ENCODE data around the gene VASP. TPM values are rescaled to one million over a fixed set of nuclear protein-coding genes. Genes with fewer than 3 reads are reported as not detected.

The VASP gene
- total and polyA plus RNA-seq, 2 donors (not counting 1 experiment from before 2014, with no cell fraction given), result 79.5 to 108 TPM

DNA sequence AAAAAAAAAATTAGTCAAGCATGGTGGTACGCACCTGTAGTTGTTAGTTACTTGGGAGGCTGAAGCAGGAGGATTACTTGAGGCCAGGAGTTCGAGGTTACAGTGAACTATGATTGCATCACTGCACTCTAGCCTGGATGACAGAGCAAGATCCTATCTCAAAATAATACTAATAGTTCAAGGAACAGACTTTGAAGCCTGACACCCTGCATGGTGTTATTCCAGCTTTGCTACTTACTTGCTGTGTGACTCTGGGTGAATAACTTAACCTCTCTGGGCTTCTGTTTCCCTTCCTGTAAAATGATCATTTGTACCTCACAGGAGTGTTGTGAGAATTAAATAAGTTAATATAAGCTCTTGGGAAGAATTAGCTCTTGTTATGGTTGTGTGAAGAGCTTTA lies 43.0 kb upstream of the VASP start:
- no CpG with 5 or more reads among the region's 2 CpGs for WGBS (ENCODE audit: insufficient coverage)
- no peak overlapping the region for H2AFZ ChIP-seq (ENCODE audit: insufficient read depth, low read depth, low read length, poor library complexity, severe bottlenecking)
- no peak overlapping the region for H3K4me3 Mint-ChIP-seq
- H4K20me1 ChIP-seq (ENCODE audit: control insufficient read depth, insufficient read depth, low read length, poor library complexity, severe bottlenecking), result peaks cover 14% of the 10 kb centered on the region
- no peak overlapping the region for H3K4me3 ChIP-seq (ENCODE audit: control extremely low read depth in 1 of 5, extremely low read depth in 1 of 5, insufficient read depth in 1 of 5, low read depth in 2 of 5, low read length in 4 of 5)
- H3K4me1 ChIP-seq (ENCODE audit: control insufficient read depth in 2 of 2, insufficient read depth in 2 of 2, low read length in 2 of 2), result peaks cover 7 to 35% of the 10 kb centered on the region in 2 donors
- H3K27me3 ChIP-seq (replicated peaks in 1 of 4; ENCODE audit: control extremely low read depth in 1 of 4, control insufficient read depth in 3 of 4, insufficient read depth in 4 of 4, low read length in 3 of 4), result peaks cover 0 to 8% (median 4%) of the 10 kb centered on the region in 4 experiments
- no peak overlapping the region for H3K4me2 ChIP-seq (replicated peaks; ENCODE audit: low read depth, low read length, poor library complexity, severe bottlenecking)
- TF ChIP-seq EZH2 (IDR thresholded peaks at IDR 0.05; ENCODE audit: borderline replicate concordance, insufficient read depth, low read depth, low read length, poor library complexity, severe bottlenecking), result no peak
- TF ChIP-seq, protein P1, sequence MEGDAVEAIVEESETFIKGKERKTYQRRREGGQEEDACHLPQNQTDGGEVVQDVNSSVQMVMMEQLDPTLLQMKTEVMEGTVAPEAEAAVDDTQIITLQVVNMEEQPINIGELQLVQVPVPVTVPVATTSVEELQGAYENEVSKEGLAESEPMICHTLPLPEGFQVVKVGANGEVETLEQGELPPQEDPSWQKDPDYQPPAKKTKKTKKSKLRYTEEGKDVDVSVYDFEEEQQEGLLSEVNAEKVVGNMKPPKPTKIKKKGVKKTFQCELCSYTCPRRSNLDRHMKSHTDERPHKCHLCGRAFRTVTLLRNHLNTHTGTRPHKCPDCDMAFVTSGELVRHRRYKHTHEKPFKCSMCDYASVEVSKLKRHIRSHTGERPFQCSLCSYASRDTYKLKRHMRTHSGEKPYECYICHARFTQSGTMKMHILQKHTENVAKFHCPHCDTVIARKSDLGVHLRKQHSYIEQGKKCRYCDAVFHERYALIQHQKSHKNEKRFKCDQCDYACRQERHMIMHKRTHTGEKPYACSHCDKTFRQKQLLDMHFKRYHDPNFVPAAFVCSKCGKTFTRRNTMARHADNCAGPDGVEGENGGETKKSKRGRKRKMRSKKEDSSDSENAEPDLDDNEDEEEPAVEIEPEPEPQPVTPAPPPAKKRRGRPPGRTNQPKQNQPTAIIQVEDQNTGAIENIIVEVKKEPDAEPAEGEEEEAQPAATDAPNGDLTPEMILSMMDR (IDR thresholded peaks at IDR 0.05), result no peak
- H3K9ac ChIP-seq (ENCODE audit: low read length), result no peak overlapping the region
- no peak overlapping the region for H3K27ac ChIP-seq (ENCODE audit: low read length in 2 of 2)
- CTCF ChIA-PET, result interaction anchor here (0.6 to 7.3 kb wide), 3 partner anchors 14 to 50 kb away, joined by 4 to 93 read pairs (median 5); no protein-coding TSS in a partner anchor
- intact Hi-C loops (cut with micrococcal nuclease), result loop anchor here (1.0 kb wide), 1 partner anchor 8 kb away; no protein-coding TSS in a partner anchor
- H3K36me3 ChIP-seq (replicated peaks in 1 of 2; ENCODE audit: control extremely low read depth in 1 of 2, control insufficient read depth in 1 of 2, extremely low read depth in 1 of 2, insufficient read depth in 2 of 2, low read length in 1 of 2), result no peaks in the 10 kb centered on the region
- H3K79me2 ChIP-seq (ENCODE audit: control insufficient read depth, insufficient read depth, low read length), result no peaks in the 10 kb centered on the region
- DNase-seq, result no peak
- POLR2A ChIA-PET, result no interaction called here
- H3K9me3 Mint-ChIP-seq (ENCODE audit: insufficient read depth), result no peaks in the 10 kb centered on the region
- H3K27ac Mint-ChIP-seq, result no peak overlapping the region
- peaks cover 7% of the 10 kb centered on the region for H3K27me3 Mint-ChIP-seq
- H3K9me3 ChIP-seq (ENCODE audit: control extremely low read depth in 1 of 3, control insufficient read depth in 2 of 3, insufficient read depth in 1 of 3, low read length in 2 of 3), result no peaks in the 10 kb centered on the region
- ATAC-seq (ENCODE audit: low read depth), result no peak
- peaks cover 22% of the 10 kb centered on the region for H3K4me1 Mint-ChIP-seq

DNA sequence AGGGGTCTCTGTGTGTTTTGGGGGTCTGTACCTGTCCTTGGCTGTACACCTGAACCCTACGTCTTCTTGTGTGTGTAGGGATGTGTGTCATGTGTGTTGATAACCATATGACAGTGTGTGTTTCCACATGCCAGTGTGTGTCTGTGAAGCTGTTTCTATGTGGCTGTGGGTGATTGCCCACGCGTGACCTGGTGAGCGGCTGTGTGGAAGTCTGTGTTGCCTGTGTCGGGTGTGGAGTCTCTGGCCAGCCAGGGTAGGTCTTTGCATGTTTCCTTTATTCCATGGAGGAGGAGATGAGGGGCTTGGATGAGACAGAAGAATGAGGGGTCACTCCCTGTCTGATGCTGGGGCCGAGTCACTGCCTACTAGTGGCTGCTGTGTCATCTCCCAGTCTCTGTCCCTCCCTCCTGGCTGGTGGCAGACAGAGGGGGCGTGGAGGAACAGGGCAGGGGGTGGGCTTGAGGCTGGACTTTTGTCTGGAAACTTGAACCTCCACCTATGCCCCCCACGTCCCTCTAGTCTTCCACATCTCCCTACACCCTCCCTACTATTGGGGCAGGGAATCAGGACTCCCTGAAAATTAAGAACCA lies 42.3 kb upstream of the VASP start:
- Mint-ChIP-seq H3K4me1 (peaks cover 26% of the 10 kb centered on the region), H3K27ac (peak overlapping the region; percentile 15), H3K4me3 (no peak overlapping the region), H3K27me3 (peaks cover 7% of the 10 kb centered on the region), H3K9me3 (ENCODE audit: insufficient read depth) (no peaks in the 10 kb centered on the region)
- intact Hi-C loops (cut with micrococcal nuclease), result loop anchor here (1.0 kb wide), 1 partner anchor 9 kb away; no protein-coding TSS in a partner anchor
- Histone ChIP-seq H4K20me1 (ENCODE audit: control insufficient read depth, insufficient read depth, low read length, poor library complexity, severe bottlenecking) (peaks cover 21% of the 10 kb centered on the region), H3K79me2 (ENCODE audit: control insufficient read depth, insufficient read depth, low read length) (no peaks in the 10 kb centered on the region), H3K4me3 (ENCODE audit: control extremely low read depth in 1 of 5, extremely low read depth in 1 of 5, insufficient read depth in 1 of 5, low read depth in 2 of 5, low read length in 4 of 5) (no peak overlapping the region), H3K9ac (ENCODE audit: low read length) (no peak overlapping the region), H3K27me3 (replicated peaks in 1 of 4; ENCODE audit: control extremely low read depth in 1 of 4, control insufficient read depth in 3 of 4, insufficient read depth in 4 of 4, low read length in 3 of 4) (peaks cover 0 to 8% (median 4%) of the 10 kb centered on the region in 4 experiments), H3K36me3 (replicated peaks in 1 of 2; ENCODE audit: control extremely low read depth in 1 of 2, control insufficient read depth in 1 of 2, extremely low read depth in 1 of 2, insufficient read depth in 2 of 2, low read length in 1 of 2) (no peaks in the 10 kb centered on the region), H3K4me1 (ENCODE audit: control insufficient read depth in 2 of 2, insufficient read depth in 2 of 2, low read length in 2 of 2) (peaks cover 9 to 41% of the 10 kb centered on the region in 2 donors), H2AFZ (ENCODE audit: insufficient read depth, low read depth, low read length, poor library complexity, severe bottlenecking) (no peak overlapping the region), H3K27ac (ENCODE audit: low read length in 2 of 2) (no peak overlapping the region), H3K4me2 (replicated peaks; ENCODE audit: low read depth, low read length, poor library complexity, severe bottlenecking) (no peak overlapping the region), H3K9me3 (ENCODE audit: control extremely low read depth in 1 of 3, control insufficient read depth in 2 of 3, insufficient read depth in 1 of 3, low read length in 2 of 3) (no peaks in the 10 kb centered on the region)
- 44% methylated on average over 6 of the region's 8 CpGs for WGBS (ENCODE audit: insufficient coverage)
- DNase-seq, result peak; percentile 55
- ChIA-PET CTCF (interaction anchor here (1.3 to 7.3 kb wide), 3 partner anchors 10 to 25 kb away, joined by 3 to 93 read pairs (median 5); no protein-coding TSS in a partner anchor), POLR2A (no interaction called here)
- ATAC-seq (ENCODE audit: low read depth), result no peak
- TF ChIP-seq, protein P1 (IDR thresholded peaks at IDR 0.05), result no peak
- no peak for TF ChIP-seq EZH2 (IDR thresholded peaks at IDR 0.05; ENCODE audit: borderline replicate concordance, insufficient read depth, low read depth, low read length, poor library complexity, severe bottlenecking)
